Measurements from ENCODE around the gene CCDC122.

The CCDC122 gene

GRCh38 chr13:43838909-43839308 lies 40.6 kb downstream of the CCDC122 start:
- Histone ChIP-seq H3K4me3 (ENCODE audit: low read length in 2 of 2) (no peak overlapping the region), H3K36me3 (replicated peaks in 1 of 2; ENCODE audit: control insufficient read depth in 2 of 2, insufficient read depth in 2 of 2, low read length in 2 of 2) (no peaks in the 10 kb centered on the region), H3K4ac (ENCODE audit: low read length) (no peak overlapping the region), H3K9me3 (replicated peaks in 1 of 2; ENCODE audit: control insufficient read depth in 2 of 2, insufficient read depth in 1 of 2, low read depth in 1 of 2, low read length in 2 of 2) (no peaks in the 10 kb centered on the region), H3K79me1 (ENCODE audit: low read depth, low read length) (no peaks in the 10 kb centered on the region), H3K23ac (ENCODE audit: low read depth, low read length, poor library complexity) (no peak overlapping the region), H2BK15ac (ENCODE audit: low read length) (no peak overlapping the region), H3K18ac (ENCODE audit: low read length) (no peak overlapping the region), H4K91ac (ENCODE audit: low read depth, low read length, poor library complexity) (no peak overlapping the region), H3K27ac (replicated peaks; ENCODE audit: low read length) (no peak overlapping the region), H3K4me2 (ENCODE audit: insufficient read depth, low read length, poor library complexity, severe bottlenecking) (no peak overlapping the region), H3K9ac (ENCODE audit: low read depth, low read length, poor library complexity) (no peak overlapping the region), H2AK5ac (ENCODE audit: low read depth, low read length) (no peak overlapping the region), H4K8ac (ENCODE audit: low read depth, low read length) (no peak overlapping the region), H2BK5ac (ENCODE audit: low read length) (no peak overlapping the region), H2BK120ac (ENCODE audit: low read depth, low read length) (no peak overlapping the region), H2BK12ac (ENCODE audit: low read length) (no peak overlapping the region), H2AFZ (ENCODE audit: low read length) (no peak overlapping the region), H3K14ac (ENCODE audit: low read length) (no peak overlapping the region), H3K27me3 (ENCODE audit: control insufficient read depth in 3 of 3, insufficient read depth in 3 of 3, low read depth in 1 of 3, low read length in 3 of 3) (no peaks in the 10 kb centered on the region), H3K4me1 (ENCODE audit: control insufficient read depth in 2 of 2, insufficient read depth in 1 of 2, low read depth in 1 of 2, low read length in 2 of 2) (no peaks in the 10 kb centered on the region)
- no peak for DNase-seq (ENCODE audit: low spot score)
- WGBS, 2 donors (ENCODE audit: extremely low coverage in 2 of 2, insufficient read length in 2 of 2, insufficient replicate concordance in 1 of 2): no CpG with 5 or more reads among the region's 4 CpGs

GRCh38 chr13:43835701-43836100 lies 43.8 kb downstream of the CCDC122 start:
- no peaks in the 10 kb centered on the region for H3K27me3 ChIP-seq (ENCODE audit: control insufficient read depth in 3 of 3, insufficient read depth in 3 of 3, low read depth in 1 of 3, low read length in 3 of 3)
- no CpG with 5 or more reads among the region's 2 CpGs for WGBS, 2 donors (ENCODE audit: extremely low coverage in 2 of 2, insufficient read length in 2 of 2, insufficient replicate concordance in 1 of 2)
- DNase-seq (ENCODE audit: low spot score): no peak

GRCh38 chr13:43831088-43831487 lies 48.5 kb downstream of the CCDC122 start:
- H2BK12ac ChIP-seq (ENCODE audit: low read length): no peak overlapping the region
- H2BK120ac ChIP-seq (ENCODE audit: low read depth, low read length): no peak overlapping the region
- no peak overlapping the region for H2BK15ac ChIP-seq (ENCODE audit: low read length)
- H2AK5ac ChIP-seq (ENCODE audit: low read depth, low read length): no peak overlapping the region
- no CpG with 5 or more reads among the region's 2 CpGs for WGBS, 2 donors (ENCODE audit: extremely low coverage in 2 of 2, insufficient read length in 2 of 2, insufficient replicate concordance in 1 of 2)
- H3K4ac ChIP-seq (ENCODE audit: low read length): no peak overlapping the region
- H3K4me1 ChIP-seq (ENCODE audit: control insufficient read depth in 2 of 2, insufficient read depth in 1 of 2, low read depth in 1 of 2, low read length in 2 of 2): no peaks in the 10 kb centered on the region
- H3K79me1 ChIP-seq (ENCODE audit: low read depth, low read length): no peaks in the 10 kb centered on the region
- H3K23ac ChIP-seq (ENCODE audit: low read depth, low read length, poor library complexity): no peak overlapping the region
- no peaks in the 10 kb centered on the region for H3K36me3 ChIP-seq (replicated peaks in 1 of 2; ENCODE audit: control insufficient read depth in 2 of 2, insufficient read depth in 2 of 2, low read length in 2 of 2)
- no peaks in the 10 kb centered on the region for H3K9me3 ChIP-seq (replicated peaks in 1 of 2; ENCODE audit: control insufficient read depth in 2 of 2, insufficient read depth in 1 of 2, low read depth in 1 of 2, low read length in 2 of 2)
- no peak overlapping the region for H2BK5ac ChIP-seq (ENCODE audit: low read length)
- H2AFZ ChIP-seq (ENCODE audit: low read length): no peak overlapping the region
- H3K14ac ChIP-seq (ENCODE audit: low read length): no peak overlapping the region
- no peak overlapping the region for H3K18ac ChIP-seq (ENCODE audit: low read length)
- no peak overlapping the region for H4K8ac ChIP-seq (ENCODE audit: low read depth, low read length)
- no peak overlapping the region for H3K9ac ChIP-seq (ENCODE audit: low read depth, low read length, poor library complexity)
- H4K91ac ChIP-seq (ENCODE audit: low read depth, low read length, poor library complexity): no peak overlapping the region
- no peak overlapping the region for H3K4me3 ChIP-seq (ENCODE audit: low read length in 2 of 2)
- no peaks in the 10 kb centered on the region for H3K27me3 ChIP-seq (ENCODE audit: control insufficient read depth in 3 of 3, insufficient read depth in 3 of 3, low read depth in 1 of 3, low read length in 3 of 3)
- no peak for DNase-seq (ENCODE audit: low spot score)
- H3K27ac ChIP-seq (replicated peaks; ENCODE audit: low read length): no peak overlapping the region
- H3K4me2 ChIP-seq (ENCODE audit: insufficient read depth, low read length, poor library complexity, severe bottlenecking): no peak overlapping the region

More at GRCh38 chr13:43835701-43836100, 43.8 kb downstream of the CCDC122 start:
- Histone ChIP-seq H2BK12ac (ENCODE audit: low read length) (no peak overlapping the region), H3K18ac (ENCODE audit: low read length) (no peak overlapping the region), H3K4me3 (ENCODE audit: low read length in 2 of 2) (no peak overlapping the region), H3K36me3 (replicated peaks in 1 of 2; ENCODE audit: control insufficient read depth in 2 of 2, insufficient read depth in 2 of 2, low read length in 2 of 2) (no peaks in the 10 kb centered on the region), H3K9ac (ENCODE audit: low read depth, low read length, poor library complexity) (no peak overlapping the region), H4K91ac (ENCODE audit: low read depth, low read length, poor library complexity) (no peak overlapping the region), H2AFZ (ENCODE audit: low read length) (no peak overlapping the region), H3K4me1 (ENCODE audit: control insufficient read depth in 2 of 2, insufficient read depth in 1 of 2, low read depth in 1 of 2, low read length in 2 of 2) (no peaks in the 10 kb centered on the region), H3K14ac (ENCODE audit: low read length) (no peak overlapping the region), H2AK5ac (ENCODE audit: low read depth, low read length) (no peak overlapping the region), H2BK15ac (ENCODE audit: low read length) (no peak overlapping the region), H2BK120ac (ENCODE audit: low read depth, low read length) (no peak overlapping the region), H4K8ac (ENCODE audit: low read depth, low read length) (no peak overlapping the region), H3K4me2 (ENCODE audit: insufficient read depth, low read length, poor library complexity, severe bottlenecking) (no peak overlapping the region), H3K27ac (replicated peaks; ENCODE audit: low read length) (no peak overlapping the region), H2BK5ac (ENCODE audit: low read length) (no peak overlapping the region), H3K79me1 (ENCODE audit: low read depth, low read length) (no peaks in the 10 kb centered on the region), H3K4ac (ENCODE audit: low read length) (no peak overlapping the region), H3K9me3 (replicated peaks in 1 of 2; ENCODE audit: control insufficient read depth in 2 of 2, insufficient read depth in 1 of 2, low read depth in 1 of 2, low read length in 2 of 2) (no peaks in the 10 kb centered on the region), H3K23ac (ENCODE audit: low read depth, low read length, poor library complexity) (no peak overlapping the region)

GRCh38 chr13:43830497-43830881 lies 49.1 kb downstream of the CCDC122 start:
- Histone ChIP-seq H3K4ac (ENCODE audit: low read length) (no peak overlapping the region), H3K79me1 (ENCODE audit: low read depth, low read length) (no peaks in the 10 kb centered on the region), H4K8ac (ENCODE audit: low read depth, low read length) (no peak overlapping the region), H3K4me1 (ENCODE audit: control insufficient read depth in 2 of 2, insufficient read depth in 1 of 2, low read depth in 1 of 2, low read length in 2 of 2) (no peaks in the 10 kb centered on the region), H2BK120ac (ENCODE audit: low read depth, low read length) (no peak overlapping the region), H3K23ac (ENCODE audit: low read depth, low read length, poor library complexity) (no peak overlapping the region), H2AFZ (ENCODE audit: low read length) (no peak overlapping the region), H3K27me3 (ENCODE audit: control insufficient read depth in 3 of 3, insufficient read depth in 3 of 3, low read depth in 1 of 3, low read length in 3 of 3) (no peaks in the 10 kb centered on the region), H3K27ac (replicated peaks; ENCODE audit: low read length) (no peak overlapping the region), H3K9me3 (replicated peaks in 1 of 2; ENCODE audit: control insufficient read depth in 2 of 2, insufficient read depth in 1 of 2, low read depth in 1 of 2, low read length in 2 of 2) (no peaks in the 10 kb centered on the region), H4K91ac (ENCODE audit: low read depth, low read length, poor library complexity) (no peak overlapping the region), H2BK12ac (ENCODE audit: low read length) (no peak overlapping the region), H2BK5ac (ENCODE audit: low read length) (no peak overlapping the region), H3K4me3 (ENCODE audit: low read length in 2 of 2) (no peak overlapping the region), H3K9ac (ENCODE audit: low read depth, low read length, poor library complexity) (no peak overlapping the region), H3K18ac (ENCODE audit: low read length) (no peak overlapping the region), H2BK15ac (ENCODE audit: low read length) (no peak overlapping the region), H2AK5ac (ENCODE audit: low read depth, low read length) (no peak overlapping the region), H3K14ac (ENCODE audit: low read length) (no peak overlapping the region), H3K36me3 (replicated peaks in 1 of 2; ENCODE audit: control insufficient read depth in 2 of 2, insufficient read depth in 2 of 2, low read length in 2 of 2) (no peaks in the 10 kb centered on the region), H3K4me2 (ENCODE audit: insufficient read depth, low read length, poor library complexity, severe bottlenecking) (no peak overlapping the region)
- no CpG with 5 or more reads among the region's 5 CpGs for WGBS, 2 donors (ENCODE audit: extremely low coverage in 2 of 2, insufficient read length in 2 of 2, insufficient replicate concordance in 1 of 2)
- DNase-seq (ENCODE audit: low spot score): no peak

Data from neuronal stem cell (in vitro differentiated cells).